ENCODE results near the gene RAP1GAP2.

DNA sequence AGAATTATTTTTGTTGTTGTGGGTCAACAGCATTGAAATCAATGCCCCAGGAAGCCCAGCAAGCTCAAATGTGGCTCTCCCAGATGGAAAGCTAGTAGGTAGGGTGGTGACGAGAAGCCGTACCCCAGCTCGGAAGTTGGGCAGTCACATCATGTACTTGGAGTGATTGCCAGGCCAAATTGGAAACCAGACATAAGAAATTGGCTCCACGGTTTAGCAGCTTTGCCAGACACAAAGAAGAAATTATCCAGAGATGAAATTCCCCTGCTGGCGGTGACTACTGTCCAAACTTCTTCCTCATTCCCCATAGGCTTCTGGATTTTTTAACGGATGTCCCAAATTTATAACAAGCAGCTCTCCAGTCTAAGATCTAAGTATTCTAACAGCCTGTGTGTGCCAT lies 171.3 kb downstream of the RAP1GAP2 start:
- TF ChIP-seq, protein P1, sequence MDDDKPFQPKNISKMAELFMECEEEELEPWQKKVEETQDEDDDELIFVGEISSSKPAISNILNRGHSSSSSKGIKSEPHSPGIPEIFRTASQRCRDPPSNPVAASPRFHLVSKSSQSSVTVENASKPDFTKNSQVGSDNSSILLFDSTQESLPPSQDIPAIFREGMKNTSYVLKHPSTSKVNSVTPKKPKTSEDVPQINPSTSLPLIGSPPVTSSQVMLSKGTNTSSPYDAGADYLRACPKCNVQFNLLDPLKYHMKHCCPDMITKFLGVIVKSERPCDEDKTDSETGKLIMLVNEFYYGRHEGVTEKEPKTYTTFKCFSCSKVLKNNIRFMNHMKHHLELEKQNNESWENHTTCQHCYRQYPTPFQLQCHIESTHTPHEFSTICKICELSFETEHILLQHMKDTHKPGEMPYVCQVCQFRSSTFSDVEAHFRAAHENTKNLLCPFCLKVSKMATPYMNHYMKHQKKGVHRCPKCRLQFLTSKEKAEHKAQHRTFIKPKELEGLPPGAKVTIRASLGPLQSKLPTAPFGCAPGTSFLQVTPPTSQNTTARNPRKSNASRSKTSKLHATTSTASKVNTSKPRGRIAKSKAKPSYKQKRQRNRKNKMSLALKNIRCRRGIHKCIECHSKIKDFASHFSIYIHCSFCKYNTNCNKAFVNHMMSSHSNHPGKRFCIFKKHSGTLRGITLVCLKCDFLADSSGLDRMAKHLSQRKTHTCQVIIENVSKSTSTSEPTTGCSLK (tag by site-specific recombination; IDR thresholded peaks at IDR 0.05), result no peak
- TF ChIP-seq ZBTB8A (tag by site-specific recombination; IDR thresholded peaks at IDR 0.05) (no peak), ZNF561 (tag by site-specific recombination; IDR thresholded peaks at IDR 0.05; ENCODE audit: borderline replicate concordance) (no peak), GLI4 (tag by site-specific recombination; IDR thresholded peaks at IDR 0.05) (no peak), SETDB1 (IDR thresholded peaks at IDR 0.05; ENCODE audit: insufficient read length, low read length) (no peak), ZNF416 (tag by site-specific recombination; IDR thresholded peaks at IDR 0.05) (no peak), ZSCAN16 (tag by site-specific recombination; IDR thresholded peaks at IDR 0.05) (no peak)
- TF ChIP-seq, protein P2, sequence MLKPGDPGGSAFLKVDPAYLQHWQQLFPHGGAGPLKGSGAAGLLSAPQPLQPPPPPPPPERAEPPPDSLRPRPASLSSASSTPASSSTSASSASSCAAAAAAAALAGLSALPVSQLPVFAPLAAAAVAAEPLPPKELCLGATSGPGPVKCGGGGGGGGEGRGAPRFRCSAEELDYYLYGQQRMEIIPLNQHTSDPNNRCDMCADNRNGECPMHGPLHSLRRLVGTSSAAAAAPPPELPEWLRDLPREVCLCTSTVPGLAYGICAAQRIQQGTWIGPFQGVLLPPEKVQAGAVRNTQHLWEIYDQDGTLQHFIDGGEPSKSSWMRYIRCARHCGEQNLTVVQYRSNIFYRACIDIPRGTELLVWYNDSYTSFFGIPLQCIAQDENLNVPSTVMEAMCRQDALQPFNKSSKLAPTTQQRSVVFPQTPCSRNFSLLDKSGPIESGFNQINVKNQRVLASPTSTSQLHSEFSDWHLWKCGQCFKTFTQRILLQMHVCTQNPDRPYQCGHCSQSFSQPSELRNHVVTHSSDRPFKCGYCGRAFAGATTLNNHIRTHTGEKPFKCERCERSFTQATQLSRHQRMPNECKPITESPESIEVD (tag by site-specific recombination; IDR thresholded peaks at IDR 0.05), result no peak
- TF ChIP-seq, protein P3, sequence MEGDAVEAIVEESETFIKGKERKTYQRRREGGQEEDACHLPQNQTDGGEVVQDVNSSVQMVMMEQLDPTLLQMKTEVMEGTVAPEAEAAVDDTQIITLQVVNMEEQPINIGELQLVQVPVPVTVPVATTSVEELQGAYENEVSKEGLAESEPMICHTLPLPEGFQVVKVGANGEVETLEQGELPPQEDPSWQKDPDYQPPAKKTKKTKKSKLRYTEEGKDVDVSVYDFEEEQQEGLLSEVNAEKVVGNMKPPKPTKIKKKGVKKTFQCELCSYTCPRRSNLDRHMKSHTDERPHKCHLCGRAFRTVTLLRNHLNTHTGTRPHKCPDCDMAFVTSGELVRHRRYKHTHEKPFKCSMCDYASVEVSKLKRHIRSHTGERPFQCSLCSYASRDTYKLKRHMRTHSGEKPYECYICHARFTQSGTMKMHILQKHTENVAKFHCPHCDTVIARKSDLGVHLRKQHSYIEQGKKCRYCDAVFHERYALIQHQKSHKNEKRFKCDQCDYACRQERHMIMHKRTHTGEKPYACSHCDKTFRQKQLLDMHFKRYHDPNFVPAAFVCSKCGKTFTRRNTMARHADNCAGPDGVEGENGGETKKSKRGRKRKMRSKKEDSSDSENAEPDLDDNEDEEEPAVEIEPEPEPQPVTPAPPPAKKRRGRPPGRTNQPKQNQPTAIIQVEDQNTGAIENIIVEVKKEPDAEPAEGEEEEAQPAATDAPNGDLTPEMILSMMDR (tag by site-specific recombination; IDR thresholded peaks at IDR 0.05), result no peak
- TF ChIP-seq, protein P4, sequence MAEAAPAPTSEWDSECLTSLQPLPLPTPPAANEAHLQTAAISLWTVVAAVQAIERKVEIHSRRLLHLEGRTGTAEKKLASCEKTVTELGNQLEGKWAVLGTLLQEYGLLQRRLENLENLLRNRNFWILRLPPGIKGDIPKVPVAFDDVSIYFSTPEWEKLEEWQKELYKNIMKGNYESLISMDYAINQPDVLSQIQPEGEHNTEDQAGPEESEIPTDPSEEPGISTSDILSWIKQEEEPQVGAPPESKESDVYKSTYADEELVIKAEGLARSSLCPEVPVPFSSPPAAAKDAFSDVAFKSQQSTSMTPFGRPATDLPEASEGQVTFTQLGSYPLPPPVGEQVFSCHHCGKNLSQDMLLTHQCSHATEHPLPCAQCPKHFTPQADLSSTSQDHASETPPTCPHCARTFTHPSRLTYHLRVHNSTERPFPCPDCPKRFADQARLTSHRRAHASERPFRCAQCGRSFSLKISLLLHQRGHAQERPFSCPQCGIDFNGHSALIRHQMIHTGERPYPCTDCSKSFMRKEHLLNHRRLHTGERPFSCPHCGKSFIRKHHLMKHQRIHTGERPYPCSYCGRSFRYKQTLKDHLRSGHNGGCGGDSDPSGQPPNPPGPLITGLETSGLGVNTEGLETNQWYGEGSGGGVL (tag by site-specific recombination; IDR thresholded peaks at IDR 0.05), result no peak
